NCI-H460 (cell line): ENCODE data around the gene VPS72. TPM values are rescaled to one million over a fixed set of nuclear protein-coding genes. Genes with fewer than 3 reads are reported as not detected.

Source experiments
- total RNA-seq: library from RNA; depleted of rRNA; stranded (reverse); fragments of >200 nt; shearing (Covaris generic); gene quantifications from 2 replicates; pipeline ENCODE4 v1.2.3, GENCODE V29; 2014; rRNA removed

Gene VPS72
- total RNA-seq, 1 experiment from 2014 or later = 88.7 TPM

Other genes with a start within 250 kb of the VPS72 start
- gene CERS2, start 215.4 kb downstream of the VPS72 start, total RNA-seq = 354 and 361 TPM in 2 replicates
- 0.10 and 0.61 TPM in 2 replicates for gene ANXA9, start 207.9 kb downstream of the VPS72 start, total RNA-seq
- 12.1 and 13.4 TPM in 2 replicates for gene MINDY1, start 183.3 kb downstream of the VPS72 start, total RNA-seq
- gene PRUNE1, start 181.7 kb downstream of the VPS72 start, total RNA-seq = 22.7 and 24.7 TPM in 2 replicates
- 0.43 and 1.3 TPM in 2 replicates for gene BNIPL, start 153.6 kb downstream of the VPS72 start, total RNA-seq
- gene C1orf56, start 142.4 kb downstream of the VPS72 start, total RNA-seq = 6.1 and 7.2 TPM in 2 replicates
- 100 and 101 TPM in 2 replicates for gene CDC42SE1, start 130.6 kb downstream of the VPS72 start, total RNA-seq
- 82.1 and 84.6 TPM in 2 replicates for gene MLLT11, start 129.8 kb downstream of the VPS72 start, total RNA-seq
- gene GABPB2, start 119.4 kb downstream of the VPS72 start, total RNA-seq = 14.3 and 18.2 TPM in 2 replicates
- 0.69 and 1.2 TPM in 2 replicates for gene SEMA6C, start 43.6 kb downstream of the VPS72 start, total RNA-seq
- not detected in 2 replicates for gene TNFAIP8L2, start 33.5 kb downstream of the VPS72 start, total RNA-seq
- gene LYSMD1, start 24.3 kb downstream of the VPS72 start, total RNA-seq = 18.0 and 25.1 TPM in 2 replicates
- gene SCNM1, start 24.1 kb downstream of the VPS72 start, total RNA-seq = 95.3 and 96.9 TPM in 2 replicates
- 0.87 TPM in 1 of 2 replicates, not detected in the other for gene TMOD4, start 14.2 kb downstream of the VPS72 start, total RNA-seq
- 95.2 and 119 TPM in 2 replicates for gene PIP5K1A, start 8.4 kb upstream of the VPS72 start, total RNA-seq
- 216 and 237 TPM in 2 replicates for gene PSMD4, start 64.5 kb upstream of the VPS72 start, total RNA-seq
- gene ZNF687, start 92.1 kb upstream of the VPS72 start, total RNA-seq = 22.6 and 23.0 TPM in 2 replicates
- gene PI4KB, start 137.2 kb upstream of the VPS72 start, total RNA-seq = 36.1 and 36.8 TPM in 2 replicates
- 41.9 and 48.1 TPM in 2 replicates for gene RFX5, start 157.1 kb upstream of the VPS72 start, total RNA-seq
- gene SELENBP1, start 182.5 kb upstream of the VPS72 start, total RNA-seq = 24.6 and 28.9 TPM in 2 replicates
- gene PSMB4, start 209.4 kb upstream of the VPS72 start, total RNA-seq = 641 and 758 TPM in 2 replicates